AG04450 (cell line): ENCODE measurements around the gene FGF8. TPM values are rescaled to one million over a fixed set of nuclear protein-coding genes. Genes with fewer than 3 reads are reported as not detected.

Experiments used
- CTCF ChIA-PET: fragments of 300-600, 350-600 bp; formaldehyde crosslinking; extraction: SDS; loops from one replicate; lab custom pipeline; 2022; ENCODE audit warnings: antibody characterized with exemption, inconsistent platforms; lab: Charles Lee
- POLR2A ChIA-PET: fragments of 350-600 bp; formaldehyde crosslinking; extraction: SDS; loops from one replicate; lab custom pipeline; 2021; ENCODE audit warnings: antibody characterized with exemption, inconsistent platforms; lab: Yijun Ruan, JAX
- DNase-seq: peaks from one replicate; pipeline ENCODE4 v3.0.0-alpha.2; 2011; ENCODE audit warnings: low read depth, low spot score
- H3K27ac ChIP-seq: one replicate; pipeline ENCODE4 v1.5.1; 2012; ENCODE audit warnings: low read depth, low read length, control low read depth
- H3K27me3 ChIP-seq: one replicate; pipeline ENCODE4 v1.6.0; 2012; ENCODE audit warnings: low read length; ENCODE audit not compliant: control insufficient read depth, insufficient read depth
- H3K4me3 ChIP-seq: 2 replicates; pipeline ENCODE4 v1.5.1; 2011; ENCODE audit warnings: mild to moderate bottlenecking, low read depth, low read length, control low read depth
- H3K9me3 ChIP-seq: 2 replicates; pipeline ENCODE4 v1.5.1; 2012; ENCODE audit warnings: low read length; ENCODE audit not compliant: control insufficient read depth, insufficient read depth
- polyA plus RNA-seq: library from polyadenylated mRNA; depleted of rRNA; stranded (reverse); fragments of >200 nt; gene quantifications from 2 replicates; pipeline ENCODE4 v1.2.3, GENCODE V29; 2011; rRNA removed
- TF ChIP-seq, protein P1 (sequence below): IDR thresholded peaks from 2 replicates; pipeline ENCODE4 v1.5.1; 2011; ENCODE audit warnings: low read depth, low read length, control low read depth, inconsistent platforms

The FGF8 gene
- polyA plus RNA-seq, 1 experiment: not detected

DNA sequence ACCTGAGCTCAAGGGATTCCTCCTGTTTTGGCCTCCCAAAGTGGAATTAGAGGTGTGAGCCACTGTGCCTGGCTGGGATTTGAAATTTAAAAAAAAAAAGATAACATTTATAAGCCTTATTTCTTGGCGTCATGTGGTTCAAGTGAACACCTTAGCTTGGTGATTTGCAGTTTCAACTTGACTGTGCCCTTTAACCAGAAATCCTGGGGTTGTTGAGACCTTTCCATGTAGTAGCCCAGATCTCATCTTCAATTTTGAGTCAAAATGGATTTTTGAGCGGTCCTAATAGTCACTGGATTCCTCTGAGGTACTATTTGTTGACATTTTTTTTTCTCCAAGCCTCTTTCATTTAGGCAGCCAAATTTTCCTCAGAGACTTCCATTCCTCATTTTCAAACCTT is 51.5 kb downstream of the FGF8 start:
- no peak for DNase-seq
- Histone ChIP-seq H3K27me3 (peaks cover 38% of the 10 kb centered on the region), H3K4me3 (no peak overlapping the region), H3K9me3 (no peaks in the 10 kb centered on the region), H3K27ac (no peak overlapping the region)
- TF ChIP-seq, protein P1, sequence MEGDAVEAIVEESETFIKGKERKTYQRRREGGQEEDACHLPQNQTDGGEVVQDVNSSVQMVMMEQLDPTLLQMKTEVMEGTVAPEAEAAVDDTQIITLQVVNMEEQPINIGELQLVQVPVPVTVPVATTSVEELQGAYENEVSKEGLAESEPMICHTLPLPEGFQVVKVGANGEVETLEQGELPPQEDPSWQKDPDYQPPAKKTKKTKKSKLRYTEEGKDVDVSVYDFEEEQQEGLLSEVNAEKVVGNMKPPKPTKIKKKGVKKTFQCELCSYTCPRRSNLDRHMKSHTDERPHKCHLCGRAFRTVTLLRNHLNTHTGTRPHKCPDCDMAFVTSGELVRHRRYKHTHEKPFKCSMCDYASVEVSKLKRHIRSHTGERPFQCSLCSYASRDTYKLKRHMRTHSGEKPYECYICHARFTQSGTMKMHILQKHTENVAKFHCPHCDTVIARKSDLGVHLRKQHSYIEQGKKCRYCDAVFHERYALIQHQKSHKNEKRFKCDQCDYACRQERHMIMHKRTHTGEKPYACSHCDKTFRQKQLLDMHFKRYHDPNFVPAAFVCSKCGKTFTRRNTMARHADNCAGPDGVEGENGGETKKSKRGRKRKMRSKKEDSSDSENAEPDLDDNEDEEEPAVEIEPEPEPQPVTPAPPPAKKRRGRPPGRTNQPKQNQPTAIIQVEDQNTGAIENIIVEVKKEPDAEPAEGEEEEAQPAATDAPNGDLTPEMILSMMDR: no peak
- POLR2A ChIA-PET: no interaction called here
- CTCF ChIA-PET: no interaction called here

DNA sequence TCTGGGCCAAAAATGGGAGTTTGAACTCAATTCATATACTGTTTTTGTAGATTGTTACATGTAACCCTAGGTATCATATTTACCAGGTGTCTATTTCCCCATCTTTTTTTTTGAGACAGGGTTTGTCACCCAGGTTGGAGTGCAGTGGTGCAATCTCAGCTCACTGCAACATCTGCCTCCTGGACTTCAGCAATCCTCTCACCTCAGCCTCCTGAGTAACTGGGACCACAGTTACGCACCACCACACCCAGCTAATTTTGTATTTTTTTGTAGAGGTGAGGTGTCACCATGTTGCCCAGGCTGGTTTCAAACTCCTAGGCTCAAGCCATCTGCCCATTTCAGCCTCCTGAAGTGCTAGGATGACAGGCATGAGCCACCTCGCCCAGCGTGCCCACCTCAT is 52.7 kb downstream of the FGF8 start:
- ChIA-PET CTCF (no interaction called here), POLR2A (no interaction called here)
- DNase-seq: no peak
- Histone ChIP-seq H3K4me3 (no peak overlapping the region), H3K27ac (no peak overlapping the region), H3K27me3 (peaks cover 42% of the 10 kb centered on the region), H3K9me3 (no peaks in the 10 kb centered on the region)
- TF ChIP-seq, protein P1: no peak

DNA sequence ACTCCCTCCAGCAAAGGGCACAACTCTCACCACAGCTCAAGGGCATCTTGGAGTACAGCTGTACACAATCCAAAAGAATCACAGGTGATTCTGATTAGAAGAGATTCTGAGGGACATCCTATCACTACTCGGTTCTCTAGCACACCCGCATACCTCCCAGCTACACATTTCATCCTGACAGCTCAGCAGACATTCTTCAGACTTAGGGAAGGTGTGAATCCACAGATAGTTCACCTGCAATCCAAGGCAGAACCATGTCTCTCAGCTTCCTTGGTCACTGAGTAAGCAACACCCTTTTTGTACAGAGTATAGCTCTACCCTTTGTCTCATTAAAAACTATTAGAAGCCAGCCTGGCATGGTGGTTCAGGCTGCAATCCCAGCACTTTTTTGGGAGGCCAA is 54.1 kb downstream of the FGF8 start:
- CTCF ChIA-PET: no interaction called here
- H3K27me3 ChIP-seq: peaks cover 37% of the 10 kb centered on the region
- no peak overlapping the region for H3K4me3 ChIP-seq
- no peaks in the 10 kb centered on the region for H3K9me3 ChIP-seq
- no peak overlapping the region for H3K27ac ChIP-seq
- POLR2A ChIA-PET: interaction anchor here (0.6 kb wide), 1 partner anchor 13 kb away, joined by 4 read pairs; no protein-coding TSS in a partner anchor
- TF ChIP-seq, protein P1: no peak
- DNase-seq: no peak

DNA sequence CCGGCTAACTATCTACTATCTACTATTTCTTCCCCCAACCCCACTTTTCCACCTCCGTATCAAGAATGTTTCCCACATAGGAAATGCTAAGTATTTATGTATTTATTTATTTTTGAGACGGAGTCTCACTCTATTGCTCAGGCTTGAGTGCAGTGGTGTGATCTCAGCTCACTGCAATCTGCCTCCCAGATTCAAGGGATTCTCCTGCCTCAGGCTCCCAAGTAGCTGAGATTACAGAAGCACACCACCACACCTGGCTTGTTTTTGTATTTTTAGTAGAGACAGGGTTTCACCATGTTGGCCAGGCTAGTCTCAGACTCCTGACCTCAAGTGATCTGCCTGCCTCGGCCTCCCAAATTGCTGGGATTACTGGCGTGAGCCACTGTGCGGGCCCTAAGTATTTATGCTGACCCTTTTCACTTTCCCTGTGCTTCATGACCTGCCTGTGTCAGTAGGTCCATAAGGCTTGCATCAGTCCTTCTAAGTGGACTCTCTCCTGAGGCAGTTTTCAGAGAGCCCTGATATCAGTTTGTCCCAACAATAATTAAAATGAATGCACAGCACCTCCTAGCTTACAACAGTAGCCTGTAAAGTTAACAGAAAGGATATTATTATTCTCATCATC is 55.2 kb downstream of the FGF8 start:
- H3K27me3 ChIP-seq: peaks cover 30% of the 10 kb centered on the region
- H3K9me3 ChIP-seq: no peaks in the 10 kb centered on the region
- ChIA-PET CTCF (no interaction called here), POLR2A (no interaction called here)
- no peak for DNase-seq
- no peak overlapping the region for H3K4me3 ChIP-seq
- TF ChIP-seq, protein P1: no peak
- H3K27ac ChIP-seq: no peak overlapping the region

Other genes with a start within 250 kb of the FGF8 start
- gene POLL, start 187.9 kb downstream of the FGF8 start, polyA plus RNA-seq: 14.8 and 16.4 TPM in 2 replicates
- 49.7 and 51.1 TPM in 2 replicates for gene DPCD, start 187.8 kb downstream of the FGF8 start, polyA plus RNA-seq
- 18.3 TPM in 2 replicates for gene FBXW4, start 80.9 kb downstream of the FGF8 start, polyA plus RNA-seq
- 31.5 and 41.5 TPM in 2 replicates for gene NPM3, start 7.3 kb upstream of the FGF8 start, polyA plus RNA-seq
- 71.9 and 82.6 TPM in 2 replicates for gene OGA, start 42.3 kb upstream of the FGF8 start, polyA plus RNA-seq
- 0.40 and 0.61 TPM in 2 replicates for gene KCNIP2, start 67.7 kb upstream of the FGF8 start, polyA plus RNA-seq